ENCODE results near the gene MTNR1A. TPM values are rescaled to one million over a fixed set of nuclear protein-coding genes. Genes with fewer than 3 reads are reported as not detected.
"Not testable (repeated sequence)": the region's sequence is repeated elsewhere in the genome, so short reads cannot be mapped to it uniquely, and the experiment has no call there.

The MTNR1A gene
- total and polyA plus RNA-seq, 2 donors from 2014 or later, result 1.5 TPM; not detected in 1

DNA sequence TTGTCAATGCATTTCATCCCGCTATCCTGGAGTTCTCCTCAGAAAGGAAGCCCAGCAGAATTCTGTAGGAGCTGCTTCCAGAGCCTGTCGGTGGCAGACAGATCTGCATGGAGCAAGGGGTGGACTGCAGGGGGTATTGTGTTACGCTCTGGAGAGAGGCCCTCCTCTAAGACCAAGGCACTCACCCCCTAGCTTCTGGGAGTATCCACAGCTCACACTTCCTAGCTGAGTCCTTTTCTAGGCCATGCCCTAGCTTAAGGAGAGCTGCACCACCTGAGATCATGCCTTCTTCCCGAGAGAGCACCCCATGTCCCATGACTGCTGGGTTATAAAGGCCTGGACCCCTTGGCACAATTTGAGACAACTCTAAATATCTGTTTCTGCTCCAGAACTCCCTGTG lies 39.1 kb downstream of the MTNR1A start:
- Histone ChIP-seq H3K4me1 (ENCODE audit: control insufficient read depth in 2 of 3, insufficient read depth in 2 of 3, low read depth in 1 of 3, low read length in 3 of 3) (no peaks in the 10 kb centered on the region), H3K9ac (ENCODE audit: low read length in 3 of 3) (no peak overlapping the region), H3K27me3 (ENCODE audit: control insufficient read depth, insufficient read depth, low read length) (no peaks in the 10 kb centered on the region), H3K4me3 (ENCODE audit: low read length in 3 of 3) (no peak overlapping the region), H3K9me3 (ENCODE audit: control insufficient read depth in 2 of 3, insufficient read depth in 1 of 3, low read length in 3 of 3) (no peaks in the 10 kb centered on the region), H3K36me3 (ENCODE audit: control insufficient read depth in 2 of 3, insufficient read depth in 3 of 3, low read length in 3 of 3) (no peaks in the 10 kb centered on the region), H3K27ac (ENCODE audit: low read depth in 2 of 2, low read length in 2 of 2) (no peak overlapping the region)
- DNase-seq, result no peak
- TF ChIP-seq, protein P1, sequence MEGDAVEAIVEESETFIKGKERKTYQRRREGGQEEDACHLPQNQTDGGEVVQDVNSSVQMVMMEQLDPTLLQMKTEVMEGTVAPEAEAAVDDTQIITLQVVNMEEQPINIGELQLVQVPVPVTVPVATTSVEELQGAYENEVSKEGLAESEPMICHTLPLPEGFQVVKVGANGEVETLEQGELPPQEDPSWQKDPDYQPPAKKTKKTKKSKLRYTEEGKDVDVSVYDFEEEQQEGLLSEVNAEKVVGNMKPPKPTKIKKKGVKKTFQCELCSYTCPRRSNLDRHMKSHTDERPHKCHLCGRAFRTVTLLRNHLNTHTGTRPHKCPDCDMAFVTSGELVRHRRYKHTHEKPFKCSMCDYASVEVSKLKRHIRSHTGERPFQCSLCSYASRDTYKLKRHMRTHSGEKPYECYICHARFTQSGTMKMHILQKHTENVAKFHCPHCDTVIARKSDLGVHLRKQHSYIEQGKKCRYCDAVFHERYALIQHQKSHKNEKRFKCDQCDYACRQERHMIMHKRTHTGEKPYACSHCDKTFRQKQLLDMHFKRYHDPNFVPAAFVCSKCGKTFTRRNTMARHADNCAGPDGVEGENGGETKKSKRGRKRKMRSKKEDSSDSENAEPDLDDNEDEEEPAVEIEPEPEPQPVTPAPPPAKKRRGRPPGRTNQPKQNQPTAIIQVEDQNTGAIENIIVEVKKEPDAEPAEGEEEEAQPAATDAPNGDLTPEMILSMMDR (IDR thresholded peaks at IDR 0.05; ENCODE audit: borderline replicate concordance, extremely low read depth, insufficient read depth), result no peak
- intact Hi-C loops (cut with DNase I), result no loop called here
- FAIRE-seq, result no peak

DNA sequence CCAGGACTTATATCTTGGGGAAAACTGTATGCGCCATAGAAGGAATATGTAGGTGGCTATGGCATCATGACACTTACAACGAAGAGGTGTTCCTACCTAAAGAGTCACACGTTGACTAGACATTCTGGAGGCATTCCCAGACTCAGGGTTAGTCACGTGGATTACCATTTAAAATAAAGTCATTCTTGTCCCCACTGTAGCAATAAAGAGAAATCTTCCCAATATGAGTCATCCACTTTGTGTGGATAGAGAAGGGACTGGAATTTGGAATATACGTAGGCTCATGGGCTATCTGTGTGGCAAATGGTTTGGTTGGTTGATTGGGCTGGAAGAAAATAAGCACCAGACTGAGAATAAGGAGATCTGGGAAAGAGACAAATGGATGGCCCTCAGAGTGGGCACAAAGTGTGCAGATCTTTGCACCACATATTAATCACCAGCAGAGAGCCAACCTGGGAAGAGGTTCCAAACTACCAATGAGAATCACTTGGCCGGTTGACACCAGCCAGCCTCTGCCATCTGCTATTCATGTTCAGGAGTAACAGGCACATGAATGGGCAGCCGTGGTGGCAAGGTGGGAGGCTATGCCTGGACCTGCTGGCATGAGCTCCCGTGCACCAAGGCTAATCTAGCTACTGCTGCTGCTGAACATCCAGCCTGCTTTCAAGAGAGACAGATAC lies 41.0 kb downstream of the MTNR1A start:
- intact Hi-C loops (cut with DNase I), result no loop called here
- Histone ChIP-seq H3K36me3 (ENCODE audit: control insufficient read depth in 2 of 3, insufficient read depth in 3 of 3, low read length in 3 of 3) (no peaks in the 10 kb centered on the region), H3K4me3 (ENCODE audit: low read length in 3 of 3) (no peak overlapping the region), H3K9ac (ENCODE audit: low read length in 3 of 3) (no peak overlapping the region), H3K4me1 (ENCODE audit: control insufficient read depth in 2 of 3, insufficient read depth in 2 of 3, low read depth in 1 of 3, low read length in 3 of 3) (no peaks in the 10 kb centered on the region), H3K9me3 (ENCODE audit: control insufficient read depth in 2 of 3, insufficient read depth in 1 of 3, low read length in 3 of 3) (peaks cover 0 to 10% (median 0%) of the 10 kb centered on the region in 3 donors), H3K27ac (ENCODE audit: low read depth in 2 of 2, low read length in 2 of 2) (no peak overlapping the region), H3K27me3 (ENCODE audit: control insufficient read depth, insufficient read depth, low read length) (no peaks in the 10 kb centered on the region)
- DNase-seq (no peak), FAIRE-seq (no peak)
- TF ChIP-seq, protein P1 (IDR thresholded peaks at IDR 0.05; ENCODE audit: borderline replicate concordance, extremely low read depth, insufficient read depth), result no peak

DNA sequence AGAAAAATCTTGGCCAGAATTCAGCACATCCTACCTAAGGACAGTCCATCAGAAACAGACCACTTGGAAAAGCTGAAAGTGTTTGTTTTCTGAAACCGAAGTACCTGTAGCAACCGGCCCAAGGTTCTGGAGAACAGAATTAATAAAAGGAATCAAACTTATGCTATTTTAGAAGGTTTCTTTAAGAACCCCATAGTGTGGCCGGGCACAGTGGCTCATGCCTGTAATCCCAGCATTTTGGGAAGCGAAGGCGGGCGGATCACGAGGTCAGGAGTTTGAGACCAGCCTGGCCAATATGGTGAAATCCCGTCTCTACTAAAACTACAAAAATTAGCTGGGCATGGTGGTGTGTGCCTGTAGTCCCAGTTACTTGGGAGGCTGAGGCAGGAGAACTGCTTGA lies 50.6 kb downstream of the MTNR1A start:
- H3K4me3 ChIP-seq (ENCODE audit: low read length in 3 of 3); H3K4me1 ChIP-seq (ENCODE audit: control insufficient read depth in 2 of 3, insufficient read depth in 2 of 3, low read depth in 1 of 3, low read length in 3 of 3); H3K27ac ChIP-seq (ENCODE audit: low read depth in 2 of 2, low read length in 2 of 2); FAIRE-seq; intact Hi-C loops (cut with DNase I); H3K9me3 ChIP-seq (ENCODE audit: control insufficient read depth in 2 of 3, insufficient read depth in 1 of 3, low read length in 3 of 3); DNase-seq; H3K9ac ChIP-seq (ENCODE audit: low read length in 3 of 3); H3K36me3 ChIP-seq (ENCODE audit: control insufficient read depth in 2 of 3, insufficient read depth in 3 of 3, low read length in 3 of 3); H3K27me3 ChIP-seq (ENCODE audit: control insufficient read depth, insufficient read depth, low read length): not testable (repeated sequence)

DNA sequence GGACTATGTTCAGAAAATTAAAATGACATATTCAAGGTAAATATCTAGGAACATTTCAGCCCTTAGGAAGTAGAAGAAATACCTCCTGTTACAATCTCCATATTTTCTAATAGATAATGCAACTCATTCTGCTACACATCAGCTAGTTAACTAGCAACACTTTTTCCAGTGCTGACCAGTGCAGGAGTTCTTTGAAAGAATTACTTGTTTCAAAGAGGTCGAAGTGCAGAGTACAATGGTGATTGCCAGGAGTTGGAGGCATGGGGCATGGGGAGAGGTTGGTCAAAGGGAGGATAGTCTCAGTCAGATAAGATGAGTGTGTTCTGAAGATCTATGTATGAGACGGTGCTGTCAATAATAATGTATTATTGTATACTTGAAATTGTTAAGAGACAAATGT lies 53.1 kb downstream of the MTNR1A start:
- Histone ChIP-seq H3K4me3 (ENCODE audit: low read length in 3 of 3) (no peak overlapping the region), H3K4me1 (ENCODE audit: control insufficient read depth in 2 of 3, insufficient read depth in 2 of 3, low read depth in 1 of 3, low read length in 3 of 3) (no peaks in the 10 kb centered on the region), H3K27me3 (ENCODE audit: control insufficient read depth, insufficient read depth, low read length) (no peaks in the 10 kb centered on the region), H3K27ac (ENCODE audit: low read depth in 2 of 2, low read length in 2 of 2) (no peak overlapping the region), H3K9me3 (ENCODE audit: control insufficient read depth in 2 of 3, insufficient read depth in 1 of 3, low read length in 3 of 3) (no peaks in the 10 kb centered on the region), H3K9ac (ENCODE audit: low read length in 3 of 3) (no peak overlapping the region), H3K36me3 (ENCODE audit: control insufficient read depth in 2 of 3, insufficient read depth in 3 of 3, low read length in 3 of 3) (no peaks in the 10 kb centered on the region)
- DNase-seq (peak in 1 of 5 donors; percentile 9), FAIRE-seq (no peak)
- intact Hi-C loops (cut with DNase I), result no loop called here
- TF ChIP-seq, protein P1 (IDR thresholded peaks at IDR 0.05; ENCODE audit: borderline replicate concordance, extremely low read depth, insufficient read depth), result no peak

Measured in kidney (tissue), 14 donors.